Measurements from ENCODE around the gene GAP43. TPM values are rescaled to one million over a fixed set of nuclear protein-coding genes. Genes with fewer than 3 reads are reported as not detected.

GAP43 gene
- total RNA-seq, 1 donor from 2014 or later, result 5.7 TPM

GRCh38 chr3:115602194-115602593, 21.1 kb upstream of the GAP43 start:
- Mint-ChIP-seq H3K9me3 (peaks cover 12% of the 10 kb centered on the region), H3K27ac (no peak overlapping the region), H3K4me3 (no peak overlapping the region), H3K27me3 (ENCODE audit: low read depth) (no peaks in the 10 kb centered on the region), H3K36me3 (peaks cover 2% of the 10 kb centered on the region), H3K4me1 (no peaks in the 10 kb centered on the region)
- no peak for DNase-seq (ENCODE audit: low spot score in 2 of 2, unreplicated experiment in 2 of 2)
- TF ChIP-seq, protein P1, sequence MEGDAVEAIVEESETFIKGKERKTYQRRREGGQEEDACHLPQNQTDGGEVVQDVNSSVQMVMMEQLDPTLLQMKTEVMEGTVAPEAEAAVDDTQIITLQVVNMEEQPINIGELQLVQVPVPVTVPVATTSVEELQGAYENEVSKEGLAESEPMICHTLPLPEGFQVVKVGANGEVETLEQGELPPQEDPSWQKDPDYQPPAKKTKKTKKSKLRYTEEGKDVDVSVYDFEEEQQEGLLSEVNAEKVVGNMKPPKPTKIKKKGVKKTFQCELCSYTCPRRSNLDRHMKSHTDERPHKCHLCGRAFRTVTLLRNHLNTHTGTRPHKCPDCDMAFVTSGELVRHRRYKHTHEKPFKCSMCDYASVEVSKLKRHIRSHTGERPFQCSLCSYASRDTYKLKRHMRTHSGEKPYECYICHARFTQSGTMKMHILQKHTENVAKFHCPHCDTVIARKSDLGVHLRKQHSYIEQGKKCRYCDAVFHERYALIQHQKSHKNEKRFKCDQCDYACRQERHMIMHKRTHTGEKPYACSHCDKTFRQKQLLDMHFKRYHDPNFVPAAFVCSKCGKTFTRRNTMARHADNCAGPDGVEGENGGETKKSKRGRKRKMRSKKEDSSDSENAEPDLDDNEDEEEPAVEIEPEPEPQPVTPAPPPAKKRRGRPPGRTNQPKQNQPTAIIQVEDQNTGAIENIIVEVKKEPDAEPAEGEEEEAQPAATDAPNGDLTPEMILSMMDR (IDR thresholded peaks at IDR 0.05; ENCODE audit: unreplicated experiment), result no peak

DNA sequence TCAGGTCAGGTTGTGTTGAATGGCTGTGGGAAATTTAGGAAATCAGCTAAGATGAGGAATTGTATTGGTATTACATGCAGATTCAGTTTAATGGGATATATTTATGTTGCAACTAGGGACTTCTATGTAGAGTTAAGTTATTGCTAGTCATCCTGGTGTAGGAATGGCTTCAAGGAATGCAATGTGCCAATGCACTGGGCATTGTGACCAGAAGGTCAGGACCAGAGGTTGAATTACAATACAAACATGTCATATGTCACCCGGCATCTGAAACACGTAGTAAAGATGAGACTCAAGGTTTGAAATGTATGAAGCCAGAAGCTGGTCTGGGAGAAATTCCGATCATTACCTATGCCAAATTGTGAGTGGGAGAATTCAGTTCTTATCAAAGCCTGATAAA, 11.7 kb upstream of the GAP43 start:
- Mint-ChIP-seq H3K27ac (no peak overlapping the region), H3K36me3 (no peaks in the 10 kb centered on the region), H3K4me3 (no peak overlapping the region), H3K27me3 (ENCODE audit: low read depth) (no peaks in the 10 kb centered on the region), H3K4me1 (no peaks in the 10 kb centered on the region), H3K9me3 (peaks cover 16% of the 10 kb centered on the region)
- TF ChIP-seq, protein P1 (IDR thresholded peaks at IDR 0.05; ENCODE audit: unreplicated experiment), result no peak
- no peak for DNase-seq (ENCODE audit: low spot score in 2 of 2, unreplicated experiment in 2 of 2)

GRCh38 chr3:115615001-115615814, 8.1 kb upstream of the GAP43 start:
- DNase-seq (ENCODE audit: low spot score in 2 of 2, unreplicated experiment in 2 of 2), result no peak
- H3K4me3 Mint-ChIP-seq, result no peak overlapping the region
- no peak overlapping the region for H3K27ac Mint-ChIP-seq
- TF ChIP-seq, protein P1 (IDR thresholded peaks at IDR 0.05; ENCODE audit: unreplicated experiment), result no peak
- no peaks in the 10 kb centered on the region for H3K4me1 Mint-ChIP-seq
- peaks cover 16% of the 10 kb centered on the region for H3K9me3 Mint-ChIP-seq
- no peaks in the 10 kb centered on the region for H3K36me3 Mint-ChIP-seq
- no peaks in the 10 kb centered on the region for H3K27me3 Mint-ChIP-seq (ENCODE audit: low read depth)

DNA sequence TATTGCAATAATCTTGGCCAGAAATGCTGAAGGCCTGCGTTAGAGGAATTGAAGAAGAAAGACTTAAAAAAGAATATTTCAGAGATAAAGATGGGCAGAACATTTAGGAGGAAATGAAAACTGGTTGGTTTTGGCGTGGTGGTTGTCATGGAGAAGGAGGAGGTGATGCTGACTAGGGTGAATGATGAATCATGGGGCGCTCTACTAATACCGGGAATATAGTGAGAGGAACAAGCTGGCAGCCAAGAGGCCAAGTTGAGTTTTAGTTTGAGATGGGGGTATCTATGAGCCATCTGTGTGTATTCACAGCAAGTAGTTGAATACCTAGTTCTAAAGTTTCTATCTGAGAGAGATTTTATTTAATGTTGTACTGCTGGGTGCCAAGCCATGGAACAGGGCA, 6.8 kb upstream of the GAP43 start:
- Mint-ChIP-seq H3K4me1 (no peaks in the 10 kb centered on the region), H3K36me3 (no peaks in the 10 kb centered on the region), H3K27ac (no peak overlapping the region), H3K4me3 (no peak overlapping the region), H3K27me3 (ENCODE audit: low read depth) (peaks cover under 1% of the 10 kb centered on the region), H3K9me3 (peaks cover 16% of the 10 kb centered on the region)
- no peak for DNase-seq (ENCODE audit: low spot score in 2 of 2, unreplicated experiment in 2 of 2)
- TF ChIP-seq, protein P1 (IDR thresholded peaks at IDR 0.05; ENCODE audit: unreplicated experiment), result no peak

DNA sequence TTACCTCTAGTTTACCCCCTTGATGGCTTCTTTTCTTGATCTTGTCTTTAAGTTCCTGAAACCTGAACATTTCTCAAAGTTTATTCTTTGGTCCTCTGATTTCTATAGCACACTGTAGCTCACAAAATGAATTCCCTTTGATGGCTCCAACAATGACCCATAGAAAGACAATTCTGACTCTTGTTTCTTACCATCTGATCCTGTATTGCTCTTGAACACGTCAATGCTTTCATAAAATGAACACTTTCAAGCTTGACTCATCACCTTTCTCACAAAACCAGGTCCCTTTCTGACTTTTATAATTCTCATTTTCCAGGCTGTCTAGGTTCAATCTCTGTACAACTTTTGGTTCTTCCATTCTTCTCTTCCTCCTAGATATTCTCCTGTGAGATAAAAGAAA, 5.7 kb upstream of the GAP43 start:
- no peak overlapping the region for H3K4me3 Mint-ChIP-seq
- no peaks in the 10 kb centered on the region for H3K36me3 Mint-ChIP-seq
- DNase-seq (ENCODE audit: low spot score in 2 of 2, unreplicated experiment in 2 of 2), result no peak
- TF ChIP-seq, protein P1 (IDR thresholded peaks at IDR 0.05; ENCODE audit: unreplicated experiment), result no peak
- no peak overlapping the region for H3K27ac Mint-ChIP-seq
- peaks cover 9% of the 10 kb centered on the region for H3K9me3 Mint-ChIP-seq
- H3K27me3 Mint-ChIP-seq (ENCODE audit: low read depth), result peaks cover 4% of the 10 kb centered on the region
- H3K4me1 Mint-ChIP-seq, result no peaks in the 10 kb centered on the region
